ENCODE data around the gene INSRR. TPM values are rescaled to one million over a fixed set of nuclear protein-coding genes. Genes with fewer than 3 reads are reported as not detected.
A peak's percentile ranks its signal among the peaks of the same experiment; 100 is the strongest.

The INSRR gene
- total and polyA plus RNA-seq, 9 of the 15 experiments (the other 6 are each of a cell fraction or from before 2014, with no cell fraction given) = 0.03 to 0.18 (median 0.06) TPM; not detected in 3

GRCh38 chr1:156892190-156893047 is 33.5 kb upstream of the INSRR start (continued):
- peak; percentile 62 for TF ChIP-seq CEBPG (CRISPR knock-in tag; IDR thresholded peaks at IDR 0.05)
- TF ChIP-seq CEBPG (tag; conservative IDR thresholded peaks at IDR 0.05 in 1 of 2, IDR thresholded peaks at IDR 0.05 in 1 of 2) = peak; percentile 68 to 70; a peak in 3 of 4 replicates
- no peak for TF ChIP-seq ZNF174 (CRISPR knock-in tag; IDR thresholded peaks at IDR 0.05)
- TF ChIP-seq ZNF518B (CRISPR knock-in tag; IDR thresholded peaks at IDR 0.05) = no peak
- TF ChIP-seq CEBPB (tag; IDR thresholded peaks at IDR 0.05) = peak; percentile 82
- no peak for TF ChIP-seq MED1 (CRISPR knock-in tag; IDR thresholded peaks at IDR 0.05; ENCODE audit: borderline replicate concordance)
- TF ChIP-seq CBX3 (IDR thresholded peaks at IDR 0.05; ENCODE audit: borderline replicate concordance in 1 of 2, low read length in 2 of 2) = 0 out of 3 replicates have a peak, but pooled peaks of 1 of the 2 experiments have one; percentile 49
- no peak for TF ChIP-seq NR1H2 (CRISPR knock-in tag; IDR thresholded peaks at IDR 0.05)
- no peak for TF ChIP-seq MCM5 (IDR thresholded peaks at IDR 0.05; ENCODE audit: low read depth)
- no peak for TF ChIP-seq HNRNPH1 (optimal IDR thresholded peaks at IDR 0.05; ENCODE audit: low read depth, low read length)
- TF ChIP-seq, protein P1, sequence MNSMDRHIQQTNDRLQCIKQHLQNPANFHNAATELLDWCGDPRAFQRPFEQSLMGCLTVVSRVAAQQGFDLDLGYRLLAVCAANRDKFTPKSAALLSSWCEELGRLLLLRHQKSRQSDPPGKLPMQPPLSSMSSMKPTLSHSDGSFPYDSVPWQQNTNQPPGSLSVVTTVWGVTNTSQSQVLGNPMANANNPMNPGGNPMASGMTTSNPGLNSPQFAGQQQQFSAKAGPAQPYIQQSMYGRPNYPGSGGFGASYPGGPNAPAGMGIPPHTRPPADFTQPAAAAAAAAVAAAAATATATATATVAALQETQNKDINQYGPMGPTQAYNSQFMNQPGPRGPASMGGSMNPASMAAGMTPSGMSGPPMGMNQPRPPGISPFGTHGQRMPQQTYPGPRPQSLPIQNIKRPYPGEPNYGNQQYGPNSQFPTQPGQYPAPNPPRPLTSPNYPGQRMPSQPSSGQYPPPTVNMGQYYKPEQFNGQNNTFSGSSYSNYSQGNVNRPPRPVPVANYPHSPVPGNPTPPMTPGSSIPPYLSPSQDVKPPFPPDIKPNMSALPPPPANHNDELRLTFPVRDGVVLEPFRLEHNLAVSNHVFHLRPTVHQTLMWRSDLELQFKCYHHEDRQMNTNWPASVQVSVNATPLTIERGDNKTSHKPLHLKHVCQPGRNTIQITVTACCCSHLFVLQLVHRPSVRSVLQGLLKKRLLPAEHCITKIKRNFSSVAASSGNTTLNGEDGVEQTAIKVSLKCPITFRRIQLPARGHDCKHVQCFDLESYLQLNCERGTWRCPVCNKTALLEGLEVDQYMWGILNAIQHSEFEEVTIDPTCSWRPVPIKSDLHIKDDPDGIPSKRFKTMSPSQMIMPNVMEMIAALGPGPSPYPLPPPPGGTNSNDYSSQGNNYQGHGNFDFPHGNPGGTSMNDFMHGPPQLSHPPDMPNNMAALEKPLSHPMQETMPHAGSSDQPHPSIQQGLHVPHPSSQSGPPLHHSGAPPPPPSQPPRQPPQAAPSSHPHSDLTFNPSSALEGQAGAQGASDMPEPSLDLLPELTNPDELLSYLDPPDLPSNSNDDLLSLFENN (IDR thresholded peaks at IDR 0.05; ENCODE audit: low read depth in 2 of 2, low read length in 2 of 2) = 0 out of 4 replicates have a peak, but pooled peaks of 1 of the 2 experiments have one; percentile 49
- TF ChIP-seq CBFA2T2 (conservative IDR thresholded peaks at IDR 0.05) = no peak
- no peak for TF ChIP-seq FOXK1 (CRISPR knock-in tag; IDR thresholded peaks at IDR 0.05; ENCODE audit: borderline replicate concordance)
- no peak for TF ChIP-seq MTA1 (IDR thresholded peaks at IDR 0.05; ENCODE audit: borderline replicate concordance)
- TF ChIP-seq TEAD4 (IDR thresholded peaks at IDR 0.05; ENCODE audit: low read length) = 0 out of 2 replicates have a peak, but pooled peaks have one; percentile 21
- no peak for TF ChIP-seq TEAD4 (CRISPR knock-in tag; IDR thresholded peaks at IDR 0.05; ENCODE audit: borderline replicate concordance)
- peak; percentile 82 for TF ChIP-seq EGR1 (conservative IDR thresholded peaks at IDR 0.05)
- no peak for TF ChIP-seq ZNF224 (CRISPR knock-in tag; IDR thresholded peaks at IDR 0.05)
- no peak for TF ChIP-seq ZNF584 (CRISPR knock-in tag; IDR thresholded peaks at IDR 0.05; ENCODE audit: low read depth)

All from K562 (cell line).